Spleen (tissue), 7 donors: ENCODE measurements around the gene CDC42BPB.

Experiments
- CTCF ChIP-seq, 11 experiments: fragments of 200-600 bp in 7 of 11; fragments of 450-650 bp in 4 of 11; sonication (generic) in 4 of 11; IDR thresholded peaks in 8 of 11; conservative IDR thresholded peaks in 3 of 11; 1 replicate in 7 of 11; 2 replicates in 4 of 11; pipeline versions ENCODE4 v1.4.0 to v1.8.0; 2016 to 2021; ENCODE audit warnings: antibody characterized with exemption in 11 of 11, inconsistent platforms in 4 of 11, mild to moderate bottlenecking in 1 of 11
- POLR2A ChIP-seq, 3 donors: fragments of 450-650 bp; IDR thresholded peaks; one replicate each; pipeline ENCODE4 v1.5.1; 2017; ENCODE audit warnings: antibody characterized with exemption in 3 of 3, mild to moderate bottlenecking in 1 of 3
- donor health status: DM: no; HTN: no; CAD: no; lungs with moderate emphysema.
- donor health status: DM: no; HTN: no; CAD: no.
- donor health status: DM: no; HTN: no; CAD: no.

GRCh38 chr14:103070971-103071542 is 13.7 kb upstream of the CDC42BPB start:
- TF ChIP-seq CTCF (IDR thresholded peaks at IDR 0.05 in 8 of 11, conservative IDR thresholded peaks at IDR 0.05 in 3 of 11) (no peak), POLR2A (IDR thresholded peaks at IDR 0.05) (no peak)
